Measurements from ENCODE around the gene TRIM68.

DNA sequence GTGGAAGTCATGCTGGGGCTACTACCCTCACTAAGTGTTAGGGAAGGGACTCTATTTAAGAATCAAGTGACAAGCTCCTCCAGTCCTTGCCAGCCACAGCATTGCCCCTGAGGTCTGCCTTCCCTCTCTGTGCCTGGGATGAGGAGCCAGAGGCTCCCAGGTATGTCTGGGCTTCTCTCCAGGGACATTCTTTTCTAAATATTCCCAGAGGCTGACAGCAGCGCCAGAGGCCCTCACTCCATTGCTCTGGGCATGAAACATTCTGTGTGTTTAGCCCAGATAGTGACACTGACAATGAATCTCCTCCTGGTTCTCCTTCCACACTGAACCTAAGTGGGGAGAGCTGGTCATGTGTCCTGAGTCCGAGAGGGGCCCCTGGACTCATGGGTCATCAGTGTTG is 37.9 kb upstream of the TRIM68 start:
- TF ChIP-seq, protein P1, sequence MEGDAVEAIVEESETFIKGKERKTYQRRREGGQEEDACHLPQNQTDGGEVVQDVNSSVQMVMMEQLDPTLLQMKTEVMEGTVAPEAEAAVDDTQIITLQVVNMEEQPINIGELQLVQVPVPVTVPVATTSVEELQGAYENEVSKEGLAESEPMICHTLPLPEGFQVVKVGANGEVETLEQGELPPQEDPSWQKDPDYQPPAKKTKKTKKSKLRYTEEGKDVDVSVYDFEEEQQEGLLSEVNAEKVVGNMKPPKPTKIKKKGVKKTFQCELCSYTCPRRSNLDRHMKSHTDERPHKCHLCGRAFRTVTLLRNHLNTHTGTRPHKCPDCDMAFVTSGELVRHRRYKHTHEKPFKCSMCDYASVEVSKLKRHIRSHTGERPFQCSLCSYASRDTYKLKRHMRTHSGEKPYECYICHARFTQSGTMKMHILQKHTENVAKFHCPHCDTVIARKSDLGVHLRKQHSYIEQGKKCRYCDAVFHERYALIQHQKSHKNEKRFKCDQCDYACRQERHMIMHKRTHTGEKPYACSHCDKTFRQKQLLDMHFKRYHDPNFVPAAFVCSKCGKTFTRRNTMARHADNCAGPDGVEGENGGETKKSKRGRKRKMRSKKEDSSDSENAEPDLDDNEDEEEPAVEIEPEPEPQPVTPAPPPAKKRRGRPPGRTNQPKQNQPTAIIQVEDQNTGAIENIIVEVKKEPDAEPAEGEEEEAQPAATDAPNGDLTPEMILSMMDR (IDR thresholded peaks at IDR 0.05), result no peak
- TF ChIP-seq EZH2 (IDR thresholded peaks at IDR 0.05) (no peak), EZH2phosphoT487 (IDR thresholded peaks at IDR 0.05) (no peak)

All from neural progenitor cell (in vitro differentiated cells).